Measurements from ENCODE around the gene PTGR3.

PTGR3 gene, protein sequence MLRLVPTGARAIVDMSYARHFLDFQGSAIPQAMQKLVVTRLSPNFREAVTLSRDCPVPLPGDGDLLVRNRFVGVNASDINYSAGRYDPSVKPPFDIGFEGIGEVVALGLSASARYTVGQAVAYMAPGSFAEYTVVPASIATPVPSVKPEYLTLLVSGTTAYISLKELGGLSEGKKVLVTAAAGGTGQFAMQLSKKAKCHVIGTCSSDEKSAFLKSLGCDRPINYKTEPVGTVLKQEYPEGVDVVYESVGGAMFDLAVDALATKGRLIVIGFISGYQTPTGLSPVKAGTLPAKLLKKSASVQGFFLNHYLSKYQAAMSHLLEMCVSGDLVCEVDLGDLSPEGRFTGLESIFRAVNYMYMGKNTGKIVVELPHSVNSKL

DNA sequence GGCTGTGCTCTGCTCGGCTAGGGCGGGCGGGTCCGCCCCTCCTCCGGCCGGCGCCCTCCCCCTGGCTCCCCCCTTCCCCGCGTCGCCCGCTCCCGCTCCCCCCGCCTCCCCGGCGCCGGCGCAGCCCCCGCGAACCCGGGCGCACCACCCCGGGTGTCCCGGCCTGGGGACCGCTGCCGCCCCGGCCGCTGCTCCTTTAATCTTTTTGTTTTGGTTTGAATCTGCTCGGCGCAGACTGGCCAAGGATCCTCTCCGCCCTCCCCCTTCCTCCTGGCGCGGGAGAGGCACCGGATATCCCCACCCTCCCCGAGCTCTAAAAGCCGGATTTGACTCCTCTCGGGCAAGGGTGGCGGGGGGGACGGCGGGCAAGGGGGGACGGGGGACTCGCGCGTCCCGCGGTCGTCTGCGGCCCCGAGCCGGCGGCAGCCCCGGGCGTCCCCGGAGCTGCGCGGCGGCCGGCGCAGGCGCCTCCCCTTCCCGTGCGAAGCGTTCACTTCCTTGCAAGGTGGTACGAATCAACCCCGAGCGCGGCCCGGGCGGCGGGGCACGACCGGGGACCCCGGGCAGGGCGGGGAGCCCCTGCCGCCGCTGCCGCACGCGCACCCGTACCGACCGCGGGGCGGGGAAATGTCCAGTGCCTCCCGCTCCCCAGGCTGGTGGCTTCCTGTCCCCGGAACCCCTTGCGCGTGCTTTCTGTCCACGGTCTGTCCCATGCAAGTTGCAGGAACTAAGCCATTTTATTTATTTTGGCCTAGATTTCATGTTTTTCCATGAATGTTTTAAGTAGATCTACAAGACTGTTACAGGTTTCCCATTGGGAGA, at the start of gene PTGR3:
PTGR3 (minus strand) TSS at position 11 of the 822 bp plus-strand sequence. CDS start 81 bp downstream, outside the sequence.
- DNase-seq (ENCODE audit: low read depth): peak; percentile 51

DNA sequence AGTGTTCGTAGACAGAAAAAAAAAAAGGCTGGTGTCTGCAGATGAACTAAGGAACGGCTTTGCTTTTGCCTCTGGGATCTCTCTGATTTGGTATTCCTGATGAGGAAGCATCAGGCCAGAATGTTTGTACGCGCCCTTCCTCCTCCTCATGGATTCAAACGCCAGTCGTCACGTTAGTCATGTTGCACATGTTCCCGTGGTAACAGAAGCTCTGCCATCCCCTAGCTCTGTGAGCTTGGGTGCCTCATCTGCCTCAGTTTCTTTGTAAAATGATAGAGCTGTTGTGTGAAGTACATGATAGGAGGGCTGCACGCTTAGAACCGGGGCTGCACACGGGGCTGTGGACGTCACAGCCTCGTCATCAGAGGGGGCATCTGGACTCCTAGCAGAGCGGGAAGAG, 48.7 kb upstream of the PTGR3 start:
- DNase-seq (ENCODE audit: low read depth): no peak

DNA sequence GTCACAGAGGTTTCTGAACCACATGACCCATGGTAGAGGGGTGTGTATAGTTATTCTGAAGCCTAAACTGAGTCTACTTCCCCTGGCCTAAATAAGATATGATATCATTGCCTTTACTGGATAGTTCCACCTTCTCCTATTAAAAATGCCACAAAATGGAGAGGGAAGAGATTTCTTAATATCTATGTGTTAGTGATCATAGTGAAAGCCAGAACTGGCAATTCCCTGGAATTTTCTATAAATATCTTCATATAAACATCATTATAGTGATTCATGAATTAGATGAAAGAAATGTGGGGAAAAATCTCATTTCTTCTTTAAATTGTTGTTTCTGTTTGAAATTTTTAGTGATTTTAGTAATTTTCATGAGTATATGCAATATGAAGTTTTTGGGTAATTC, 47.4 kb upstream of the PTGR3 start:
- no peak for DNase-seq (ENCODE audit: low read depth)

DNA sequence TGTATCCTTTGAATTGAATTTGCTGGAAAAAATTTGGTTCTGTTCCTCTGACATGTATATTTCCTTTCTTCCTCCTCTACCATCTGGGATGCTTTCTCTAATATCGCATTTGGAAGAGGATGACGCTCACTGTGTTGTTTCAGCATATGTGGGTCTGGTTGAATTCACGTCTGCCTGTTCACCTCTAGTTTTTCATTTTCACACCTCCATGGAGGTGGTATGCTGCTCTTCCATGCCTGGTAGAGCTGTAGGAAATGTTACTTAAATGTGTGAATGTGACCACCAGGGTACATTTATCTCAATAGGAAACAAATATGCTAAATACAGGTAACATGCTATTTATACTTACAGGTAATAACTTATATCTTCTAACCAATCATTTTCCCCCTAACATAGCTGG, 46.2 kb upstream of the PTGR3 start:
- no peak for DNase-seq (ENCODE audit: low read depth)

DNA sequence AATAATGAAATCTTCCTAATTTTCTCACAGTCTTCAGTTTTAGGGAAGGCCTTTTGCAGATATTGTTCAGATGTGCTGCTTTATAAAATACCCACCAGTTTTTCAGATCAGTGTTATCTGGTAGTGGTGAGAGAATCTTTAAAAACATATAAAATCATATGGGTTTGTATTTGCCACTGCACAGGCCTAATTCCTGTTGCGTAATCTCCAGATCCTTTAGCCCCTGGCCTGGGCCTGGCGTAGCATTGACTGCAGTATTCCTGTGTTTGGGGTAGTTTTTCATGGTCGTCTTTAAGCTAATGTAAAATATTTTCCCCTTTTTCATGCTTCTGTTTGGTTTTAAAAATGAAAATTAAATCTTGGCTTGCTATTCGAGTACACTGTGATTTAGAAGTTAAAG, 44.8 kb upstream of the PTGR3 start:
- DNase-seq (ENCODE audit: low read depth): no peak

DNA sequence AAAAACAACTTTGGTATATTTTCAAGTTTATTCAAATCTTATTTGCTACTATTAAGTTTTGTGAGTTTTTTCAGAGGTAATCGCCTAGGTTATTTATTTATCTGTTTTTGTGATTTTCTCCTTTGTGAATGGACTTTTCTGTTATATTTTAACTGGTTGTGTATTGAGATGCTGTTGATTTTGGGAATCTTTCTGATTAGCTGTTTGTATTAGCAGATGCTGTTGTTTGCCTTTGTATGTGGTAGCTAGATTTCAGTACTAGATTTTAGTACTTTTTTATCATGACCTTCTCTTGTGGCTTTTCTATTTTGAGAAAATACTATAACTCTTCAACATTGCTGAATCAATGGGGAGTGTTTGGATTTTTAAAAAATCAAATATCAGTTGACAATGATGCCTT, 44.1 kb upstream of the PTGR3 start:
- DNase-seq (ENCODE audit: low read depth): no peak

DNA sequence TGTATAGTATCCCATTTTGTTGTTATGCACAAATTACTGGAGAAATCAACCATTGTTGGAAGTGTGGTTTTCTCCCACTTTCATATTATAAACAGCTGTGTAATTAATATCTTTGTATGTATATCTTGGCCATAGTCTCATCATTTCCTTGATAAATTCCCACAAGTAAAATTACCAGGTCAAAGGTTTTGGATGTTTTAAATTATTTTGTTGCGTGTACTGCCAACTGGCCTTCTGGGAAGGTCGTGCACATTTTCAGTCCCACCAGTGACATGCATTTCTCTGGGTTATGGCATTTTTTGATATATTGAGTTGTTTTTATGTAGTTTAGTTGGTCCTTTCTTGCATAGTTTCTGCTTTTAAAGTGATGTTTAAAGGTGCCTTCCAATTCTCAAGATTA, 43.2 kb upstream of the PTGR3 start:
- DNase-seq (ENCODE audit: low read depth): no peak

DNA sequence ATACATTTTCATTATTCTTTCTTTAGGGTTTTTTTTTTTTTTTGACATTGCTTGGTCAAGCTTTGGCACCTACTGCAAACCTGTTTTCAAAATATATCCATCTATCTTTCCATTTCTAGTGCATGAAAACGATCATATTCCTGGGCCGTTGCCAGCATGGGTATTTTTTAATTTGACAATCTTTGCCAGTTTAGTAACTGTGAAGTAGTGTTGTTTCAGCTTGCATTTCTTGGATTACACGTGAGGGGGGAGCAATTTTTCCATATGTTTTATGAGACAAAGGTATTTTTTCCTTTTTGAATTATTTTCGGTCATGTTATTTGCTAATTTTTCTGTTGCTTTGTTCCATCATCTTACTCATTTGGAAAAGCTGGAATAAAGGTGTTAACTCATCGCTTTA, 42.5 kb upstream of the PTGR3 start:
- no peak for DNase-seq (ENCODE audit: low read depth)

DNA sequence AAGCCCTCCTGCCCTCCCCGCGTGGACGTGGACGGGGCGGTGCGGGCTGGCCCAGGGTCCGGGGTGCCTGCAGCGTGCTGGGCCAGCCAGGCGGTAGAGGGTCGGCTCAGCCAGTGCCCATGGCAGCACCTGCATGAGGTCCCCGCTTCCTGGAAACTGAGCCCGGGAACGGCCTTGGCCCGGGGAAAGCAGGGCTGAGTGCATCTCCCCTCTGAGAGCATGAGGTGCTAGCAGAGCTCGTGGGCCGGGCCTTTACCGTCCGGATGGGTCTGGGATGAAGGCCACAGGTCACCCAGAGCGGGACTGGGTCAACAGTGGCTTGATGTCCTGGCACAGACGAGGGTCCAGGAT, 41.5 kb upstream of the PTGR3 start:
- no peak for DNase-seq (ENCODE audit: low read depth)

DNA sequence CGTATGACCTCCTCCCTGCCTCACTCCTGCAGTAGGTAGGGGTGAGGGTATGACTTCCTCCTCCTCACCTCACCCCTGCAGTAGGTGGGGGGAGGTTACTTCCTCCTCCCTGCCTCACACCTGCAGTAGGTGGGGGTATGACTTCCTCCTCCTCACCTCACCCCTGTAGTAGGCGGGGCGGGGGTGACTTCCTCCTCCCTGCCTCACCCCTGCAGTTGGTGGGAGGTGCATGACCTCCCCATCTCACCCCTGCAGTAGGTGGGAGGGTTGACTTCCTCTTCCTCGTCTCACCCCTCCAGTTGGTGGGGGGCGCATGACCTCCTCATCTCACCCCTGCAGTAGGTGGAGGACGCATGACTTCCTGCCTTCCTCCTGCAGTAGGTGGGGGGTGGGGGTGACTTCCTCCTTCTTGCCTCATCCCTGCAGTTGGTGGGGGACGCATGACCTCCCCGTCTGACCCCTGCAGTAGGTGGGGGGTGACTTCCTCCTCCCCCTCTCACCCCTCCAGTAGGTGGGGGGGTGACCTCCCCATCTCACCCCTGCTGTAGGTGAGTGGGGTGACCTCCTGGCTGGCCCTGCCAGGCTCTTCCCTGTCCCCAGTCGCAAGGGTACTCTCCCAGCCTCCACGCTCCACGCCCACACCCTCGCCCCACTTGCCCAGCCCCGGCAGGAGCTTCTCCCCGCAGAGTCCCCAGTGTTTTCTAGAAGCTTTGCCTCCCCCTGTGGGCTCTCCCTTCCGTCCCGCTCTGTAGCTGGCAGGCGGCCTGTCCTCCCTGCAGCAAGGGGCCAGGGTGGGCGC, 40.9 kb upstream of the PTGR3 start:
- no peak for DNase-seq (ENCODE audit: low read depth)

DNA sequence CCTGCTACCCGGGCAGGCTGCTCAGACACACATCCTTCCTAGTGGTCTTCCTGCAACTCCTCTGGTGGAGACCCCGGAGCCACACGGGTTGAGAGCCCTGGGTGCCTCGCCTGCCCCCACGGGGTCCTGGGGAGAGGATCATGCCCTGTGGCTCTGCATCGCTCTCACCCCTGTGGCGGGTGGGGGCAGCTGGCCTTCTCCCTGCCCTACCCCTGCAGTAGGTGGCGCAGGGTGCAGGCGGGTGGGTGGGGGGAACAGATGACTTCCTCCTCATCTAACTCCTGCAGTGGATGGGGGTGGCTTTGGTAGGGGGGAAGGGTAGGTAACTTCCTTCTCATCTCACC, 40.2 kb upstream of the PTGR3 start:
- DNase-seq (ENCODE audit: low read depth): no peak

DNA sequence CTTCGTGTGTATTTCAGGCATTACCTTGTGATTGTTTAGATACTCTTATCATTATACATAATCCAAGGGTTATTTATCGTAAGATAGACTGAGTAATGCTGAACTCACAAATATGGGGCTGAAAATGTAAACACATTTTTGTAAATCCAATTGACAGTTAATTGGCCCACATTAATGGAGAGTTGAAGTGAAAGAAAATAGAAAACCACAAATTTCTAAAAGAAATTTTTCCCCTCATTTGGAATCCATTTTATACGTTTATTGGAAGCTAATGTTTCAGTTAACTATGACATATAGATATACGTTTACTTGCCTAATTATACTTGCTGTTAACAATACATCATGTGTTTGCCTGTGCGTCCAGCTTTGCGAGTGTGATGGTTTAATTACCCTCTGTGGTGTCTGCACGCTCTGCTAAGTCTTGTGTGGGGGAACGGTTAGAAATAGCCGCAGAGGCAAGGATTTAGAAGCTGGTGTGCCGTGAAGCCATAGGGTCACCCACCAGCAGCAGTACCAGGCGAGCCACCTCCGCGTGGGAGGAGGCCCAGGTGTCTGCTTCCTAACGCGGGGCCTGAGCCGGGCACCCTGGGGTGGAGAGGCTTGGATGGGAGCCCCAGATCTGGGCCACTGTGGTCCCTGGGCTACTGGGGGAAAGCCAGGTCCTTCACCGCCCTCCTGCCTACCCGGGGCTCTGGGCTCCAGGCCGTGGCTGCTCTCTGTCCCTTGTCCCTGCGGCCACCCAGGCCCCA, 39.7 kb upstream of the PTGR3 start:
- DNase-seq (ENCODE audit: low read depth): no peak

DNA sequence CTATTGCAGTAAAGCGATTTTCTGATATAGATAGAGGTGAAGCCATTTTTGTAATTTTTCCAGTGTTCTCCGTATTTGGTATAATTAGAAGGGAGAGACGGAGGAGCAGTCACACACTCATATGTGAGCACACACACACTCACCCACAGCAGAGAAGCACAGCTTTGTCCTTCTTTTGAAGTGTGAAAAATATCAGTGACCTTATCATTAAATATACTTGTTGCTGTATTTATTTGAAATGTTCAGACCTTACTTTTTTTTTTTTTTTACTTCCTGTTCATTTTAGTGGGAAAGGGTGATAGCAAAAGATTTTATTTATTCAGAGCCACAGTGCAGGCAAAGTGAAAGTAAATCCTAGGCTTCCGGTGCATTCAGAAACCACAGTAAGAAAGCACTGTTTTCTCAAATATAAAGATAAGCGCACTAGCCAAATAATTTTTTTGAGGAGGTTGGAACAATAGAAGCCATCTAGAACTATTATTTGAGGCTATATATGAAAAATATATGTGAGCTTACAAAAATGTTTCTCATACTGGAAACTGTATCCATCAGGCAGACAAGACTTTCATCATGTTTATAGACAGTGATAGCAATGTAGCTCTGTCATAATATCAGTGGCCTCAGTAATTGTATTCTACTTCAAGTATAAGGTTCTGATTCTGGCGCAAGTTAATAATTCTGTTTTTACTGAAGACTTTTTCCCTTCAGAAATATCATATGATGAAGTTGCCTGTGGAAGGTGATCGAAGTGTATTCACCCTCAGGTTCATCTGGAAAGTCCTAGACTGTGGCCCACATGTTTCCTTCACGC, 38.9 kb upstream of the PTGR3 start:
- no peak for DNase-seq (ENCODE audit: low read depth)

DNA sequence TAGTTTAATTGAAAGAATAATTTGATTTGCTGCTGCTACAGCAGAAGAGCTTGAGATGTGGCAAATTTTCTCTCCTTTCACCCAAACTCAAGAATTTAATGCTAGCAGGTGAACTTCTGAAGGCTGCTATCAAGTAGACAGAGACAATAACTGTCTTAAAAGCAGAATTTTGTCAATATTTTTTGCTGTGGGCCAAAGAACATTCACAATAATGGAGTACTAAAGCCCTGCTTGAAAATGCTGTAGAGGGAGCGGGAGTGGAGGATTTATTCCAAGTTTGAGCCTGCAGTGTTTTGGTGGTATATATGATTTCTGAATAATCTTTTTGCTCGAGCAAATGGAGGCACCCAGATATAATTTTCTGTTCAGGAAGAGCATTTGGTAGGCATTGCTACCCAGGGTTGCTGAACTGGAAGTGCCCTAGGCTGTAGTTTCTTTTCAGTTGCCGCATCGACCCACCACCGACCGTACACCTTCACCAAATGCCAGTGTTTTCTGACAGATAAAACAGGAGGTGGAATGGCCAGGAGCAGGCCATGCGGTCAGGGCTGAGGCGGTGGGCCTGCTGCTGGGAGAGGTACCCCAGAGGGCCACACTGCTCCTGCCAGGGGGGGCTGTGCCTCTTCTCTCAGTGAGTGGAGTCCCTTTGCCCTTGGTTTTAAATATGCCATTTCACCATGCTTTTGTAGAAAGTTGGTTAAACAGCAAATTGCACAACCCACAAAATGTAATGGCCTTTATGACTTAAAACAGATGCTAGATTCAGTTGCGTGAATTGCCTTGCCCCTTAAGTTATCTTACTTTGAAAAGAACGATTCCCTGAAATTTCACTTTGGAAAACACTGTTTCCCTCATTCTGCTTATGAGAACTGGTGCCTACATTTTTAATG, 38.0 kb upstream of the PTGR3 start:
- no peak for DNase-seq (ENCODE audit: low read depth)

DNA sequence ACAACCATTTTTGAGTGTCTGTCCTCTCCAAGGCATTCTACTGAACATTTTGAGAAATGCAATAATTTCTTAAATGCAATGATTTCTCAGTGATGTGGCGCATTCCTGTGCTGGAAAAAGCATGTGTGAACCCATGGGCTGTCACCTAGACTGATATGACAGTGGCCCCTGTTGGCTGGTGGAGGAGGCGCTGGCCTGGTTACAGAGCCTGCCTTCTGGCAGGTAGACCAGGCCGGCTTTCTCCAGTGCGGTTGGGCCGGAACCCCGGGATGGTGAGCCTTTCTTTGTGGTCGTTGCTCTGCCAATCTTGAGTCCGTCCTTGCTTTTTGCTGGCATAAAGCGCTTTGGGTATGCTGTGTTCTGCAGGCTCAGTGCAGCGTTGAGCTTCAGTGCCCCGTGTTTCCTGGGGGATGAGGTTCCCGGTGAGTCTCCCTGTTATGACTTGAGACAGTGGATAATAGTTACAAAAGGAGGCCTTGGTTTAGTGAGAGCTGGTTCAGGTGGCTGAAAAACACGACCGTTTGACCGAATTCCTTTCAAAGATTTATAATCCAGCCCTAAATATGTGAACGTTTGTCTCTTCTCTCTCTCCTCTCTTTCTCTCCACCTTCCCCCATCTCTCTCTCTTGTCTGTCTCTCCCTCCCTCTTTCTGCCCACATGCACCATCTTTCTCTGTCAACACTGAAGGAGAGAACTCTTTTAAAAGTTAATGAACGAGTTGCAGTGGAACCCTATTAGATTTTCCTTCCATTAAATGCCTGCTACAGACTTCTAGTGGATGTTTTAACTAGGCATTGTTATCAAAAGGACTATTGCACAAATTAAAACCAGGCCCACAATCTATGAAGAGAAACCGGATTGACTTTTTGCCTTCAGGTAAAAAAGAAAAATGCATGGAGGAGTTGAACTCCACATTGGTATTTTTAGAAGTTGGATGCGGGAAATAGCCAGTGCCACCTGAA, 35.7 kb upstream of the PTGR3 start:
- no peak for DNase-seq (ENCODE audit: low read depth)

DNA sequence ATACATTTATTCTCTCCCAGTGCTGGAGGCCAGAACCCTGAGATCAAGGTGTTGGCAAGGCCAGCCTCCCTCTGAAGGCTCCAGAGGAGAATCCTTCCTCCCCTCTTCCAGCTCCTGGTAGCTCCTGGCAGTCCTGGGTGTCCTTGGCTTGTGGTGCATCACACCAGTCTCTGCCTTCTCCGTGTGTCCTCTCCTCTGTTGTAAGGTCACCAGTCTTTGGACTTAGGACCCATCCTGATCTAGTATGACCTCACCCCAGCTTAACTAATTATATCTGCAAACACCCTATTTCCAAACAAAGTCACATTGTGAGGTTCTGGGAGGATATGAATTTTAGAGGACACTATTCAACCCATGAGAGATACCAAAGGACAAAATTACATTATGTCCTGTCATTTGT, 32.8 kb upstream of the PTGR3 start:
- no peak for DNase-seq (ENCODE audit: low read depth)

DNA sequence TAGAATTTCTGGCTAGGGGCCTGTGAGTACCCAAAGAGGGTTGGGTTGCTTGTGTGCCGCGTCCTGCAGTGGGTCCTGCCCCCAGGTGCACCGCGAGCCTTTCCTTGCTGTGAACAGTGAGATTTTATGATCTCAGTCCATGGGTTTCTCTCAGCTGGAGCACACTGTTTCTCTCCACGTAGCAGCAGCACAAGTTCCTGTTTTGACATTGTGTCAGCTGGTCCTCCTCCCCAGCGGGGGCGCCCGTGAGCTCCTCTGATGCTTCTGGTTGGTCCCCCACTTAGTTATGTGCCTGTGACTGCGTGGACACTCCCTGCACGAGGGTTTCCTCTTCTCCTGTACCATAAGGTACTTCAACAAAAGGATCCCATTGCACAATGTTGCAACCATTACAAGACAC, 31.5 kb upstream of the PTGR3 start:
- no peak for DNase-seq (ENCODE audit: low read depth)

DNA sequence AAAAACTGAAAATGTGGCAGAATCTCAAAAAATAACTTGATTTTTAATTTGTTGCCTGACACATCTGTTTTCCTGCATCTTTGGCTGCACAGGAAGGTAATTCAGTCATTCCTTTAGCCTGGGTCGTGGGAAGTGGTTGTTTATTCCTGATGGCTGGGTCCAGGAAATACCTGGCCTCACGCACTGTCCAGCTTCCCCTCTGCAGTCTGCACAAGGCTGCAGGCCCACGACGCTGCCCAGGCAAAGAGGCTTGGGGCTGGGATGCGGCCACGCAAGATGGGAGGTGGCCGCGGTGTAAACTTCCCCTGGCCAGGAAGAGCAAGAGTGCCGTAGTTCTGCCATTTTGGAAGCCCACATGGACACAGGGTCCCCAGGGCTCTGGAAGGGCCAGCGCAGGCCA, 29.8 kb upstream of the PTGR3 start:
- DNase-seq (ENCODE audit: low read depth): no peak

DNA sequence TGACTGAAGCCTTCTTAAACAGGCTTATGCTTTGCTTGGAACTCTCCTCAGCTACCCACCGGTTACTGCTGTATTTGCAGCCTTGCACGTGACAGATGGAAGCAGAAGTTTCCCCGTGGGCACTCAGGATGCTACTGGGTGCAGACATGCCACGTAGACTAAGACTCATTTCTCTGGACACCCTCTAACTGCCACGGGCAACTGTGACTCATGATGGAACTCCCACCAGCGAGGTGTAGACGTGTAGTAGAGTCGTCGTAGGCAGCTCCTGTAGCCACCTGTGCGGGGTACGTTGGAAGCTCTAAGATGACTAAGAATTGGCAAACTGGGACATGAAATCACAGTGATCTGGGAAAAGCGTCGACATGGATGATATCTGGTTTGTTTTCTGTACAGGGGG, 29.2 kb upstream of the PTGR3 start:
- no peak for DNase-seq (ENCODE audit: low read depth)
